ENCODE data around the gene SMPDL3A. TPM values are rescaled to one million over a fixed set of nuclear protein-coding genes. Genes with fewer than 3 reads are reported as not detected.

Gene SMPDL3A
- total RNA-seq, 2 experiments from 2014 or later, result 0.14 TPM; not detected in 1

GRCh38 chr6:122781716-122782115 lies 7.3 kb upstream of the SMPDL3A start:
- intact Hi-C loops (cut with micrococcal nuclease), result no loop called here
- no peaks in the 10 kb centered on the region for H3K4me1 Mint-ChIP-seq (ENCODE audit: low read depth)
- ATAC-seq (no peak), DNase-seq (no peak)
- ChIA-PET CTCF (no interaction called here), POLR2A (interaction anchor here (0.7 kb wide), 1 partner anchor 1867 kb away, joined by 3 read pairs; no protein-coding TSS in a partner anchor)
- H3K4me3 Mint-ChIP-seq, result no peak overlapping the region
- no peak overlapping the region for H3K27ac Mint-ChIP-seq
- H3K36me3 Mint-ChIP-seq (ENCODE audit: low read depth), result no peaks in the 10 kb centered on the region
- H3K27me3 Mint-ChIP-seq, result peaks cover 20% of the 10 kb centered on the region
- H3K9me3 Mint-ChIP-seq, result no peaks in the 10 kb centered on the region
- TF ChIP-seq CTCF (IDR thresholded peaks at IDR 0.05), result no peak

- ChIA-PET POLR2A (no interaction called here), CTCF (no interaction called here)
- intact Hi-C loops (cut with micrococcal nuclease), result no loop called here
- DNase-seq (no peak), ATAC-seq (no peak)
- no peaks in the 10 kb centered on the region for H3K36me3 Mint-ChIP-seq (ENCODE audit: low read depth)
- no peaks in the 10 kb centered on the region for H3K4me1 Mint-ChIP-seq (ENCODE audit: low read depth)
- no peak overlapping the region for H3K27ac Mint-ChIP-seq
- peaks cover 30% of the 10 kb centered on the region for H3K27me3 Mint-ChIP-seq
- no peak for TF ChIP-seq CTCF (IDR thresholded peaks at IDR 0.05)
- H3K9me3 Mint-ChIP-seq, result no peaks in the 10 kb centered on the region
- no peak overlapping the region for H3K4me3 Mint-ChIP-seq
Measured at GRCh38 chr6:122783401-122783800, 5.7 kb upstream of the SMPDL3A start.

GRCh38 chr6:122785891-122786290 lies 3.2 kb upstream of the SMPDL3A start:
- H3K36me3 Mint-ChIP-seq (ENCODE audit: low read depth), result no peaks in the 10 kb centered on the region
- H3K27ac Mint-ChIP-seq, result no peak overlapping the region
- DNase-seq, result no peak
- ChIA-PET POLR2A (no interaction called here), CTCF (no interaction called here)
- H3K27me3 Mint-ChIP-seq, result peaks cover 46% of the 10 kb centered on the region
- H3K4me3 Mint-ChIP-seq, result no peak overlapping the region
- no peak for ATAC-seq
- intact Hi-C loops (cut with micrococcal nuclease), result no loop called here
- peaks cover 15% of the 10 kb centered on the region for H3K4me1 Mint-ChIP-seq (ENCODE audit: low read depth)
- no peak for TF ChIP-seq CTCF (IDR thresholded peaks at IDR 0.05)
- no peaks in the 10 kb centered on the region for H3K9me3 Mint-ChIP-seq

GRCh38 chr6:122787721-122788120 lies 1.3 kb upstream of the SMPDL3A start:
- H3K4me1 Mint-ChIP-seq (ENCODE audit: low read depth), result peaks cover 15% of the 10 kb centered on the region
- ATAC-seq, result no peak
- H3K27ac Mint-ChIP-seq, result no peak overlapping the region
- CTCF ChIA-PET, result no interaction called here
- POLR2A ChIA-PET, result interaction anchor here (1.2 kb wide), 1 partner anchor 14 kb away, joined by 4 read pairs; no protein-coding TSS in a partner anchor
- DNase-seq, result no peak
- TF ChIP-seq CTCF (IDR thresholded peaks at IDR 0.05), result no peak
- H3K9me3 Mint-ChIP-seq, result no peaks in the 10 kb centered on the region
- intact Hi-C loops (cut with micrococcal nuclease), result no loop called here
- H3K36me3 Mint-ChIP-seq (ENCODE audit: low read depth), result no peaks in the 10 kb centered on the region
- no peak overlapping the region for H3K4me3 Mint-ChIP-seq
- H3K27me3 Mint-ChIP-seq, result peaks cover 56% of the 10 kb centered on the region

- H3K9me3 Mint-ChIP-seq, result no peaks in the 10 kb centered on the region
- ATAC-seq, result no peak
- ChIA-PET POLR2A (no interaction called here), CTCF (interaction anchor here (1.0 to 2.3 kb wide), 3 partner anchors 25 to 51 kb away, joined by 3 to 13 read pairs (median 3); no protein-coding TSS in a partner anchor)
- H3K36me3 Mint-ChIP-seq (ENCODE audit: low read depth), result no peaks in the 10 kb centered on the region
- TF ChIP-seq CTCF (IDR thresholded peaks at IDR 0.05), result no peak
- H3K27ac Mint-ChIP-seq, result no peak overlapping the region
- peaks cover 55% of the 10 kb centered on the region for H3K27me3 Mint-ChIP-seq
- no peak for DNase-seq
- intact Hi-C loops (cut with micrococcal nuclease), result no loop called here
- H3K4me3 Mint-ChIP-seq, result no peak overlapping the region
- peaks cover 15% of the 10 kb centered on the region for H3K4me1 Mint-ChIP-seq (ENCODE audit: low read depth)
Measured at GRCh38 chr6:122788208-122788607, 850 bp upstream of the SMPDL3A start.
